D341Med (cell line): ENCODE data around the gene COMMD9.

Experiments
- DNase-seq: peaks from one replicate; pipeline ENCODE4 v3.0.0; 2012; ENCODE audit warnings: low spot score

The COMMD9 gene

DNA sequence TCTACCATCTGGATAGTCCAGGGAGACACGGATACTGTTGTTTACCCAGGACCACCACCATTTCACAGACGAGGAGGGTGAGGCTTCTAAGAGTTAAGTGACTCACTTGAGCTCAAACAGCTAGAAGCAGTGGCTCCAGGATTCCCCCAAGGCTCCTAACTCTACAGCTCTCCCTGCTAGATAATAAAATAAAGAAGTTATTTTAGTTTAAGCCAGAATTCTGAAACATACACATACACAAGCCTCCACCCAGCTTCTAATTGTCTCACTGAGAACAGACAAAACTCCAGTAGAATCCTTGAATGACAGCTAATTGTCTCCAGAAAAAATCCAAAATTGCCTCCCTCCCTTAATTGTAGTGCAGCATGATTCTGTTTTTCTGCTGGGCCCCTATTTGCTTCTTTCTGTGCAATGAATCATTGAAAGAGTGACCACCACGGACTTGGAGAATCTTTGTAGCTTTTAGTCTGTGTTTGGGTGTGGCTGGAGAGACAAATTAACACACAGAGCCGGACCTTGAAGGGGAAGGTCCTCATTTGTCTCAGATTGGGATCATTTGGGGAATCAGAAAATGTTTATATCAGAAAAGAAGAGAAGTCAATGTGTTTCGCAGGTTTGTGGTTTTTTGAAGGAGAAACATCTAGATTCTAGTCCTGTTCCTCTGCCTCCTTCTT lies 64.9 kb downstream of the COMMD9 start:
- DNase-seq: no peak

DNA sequence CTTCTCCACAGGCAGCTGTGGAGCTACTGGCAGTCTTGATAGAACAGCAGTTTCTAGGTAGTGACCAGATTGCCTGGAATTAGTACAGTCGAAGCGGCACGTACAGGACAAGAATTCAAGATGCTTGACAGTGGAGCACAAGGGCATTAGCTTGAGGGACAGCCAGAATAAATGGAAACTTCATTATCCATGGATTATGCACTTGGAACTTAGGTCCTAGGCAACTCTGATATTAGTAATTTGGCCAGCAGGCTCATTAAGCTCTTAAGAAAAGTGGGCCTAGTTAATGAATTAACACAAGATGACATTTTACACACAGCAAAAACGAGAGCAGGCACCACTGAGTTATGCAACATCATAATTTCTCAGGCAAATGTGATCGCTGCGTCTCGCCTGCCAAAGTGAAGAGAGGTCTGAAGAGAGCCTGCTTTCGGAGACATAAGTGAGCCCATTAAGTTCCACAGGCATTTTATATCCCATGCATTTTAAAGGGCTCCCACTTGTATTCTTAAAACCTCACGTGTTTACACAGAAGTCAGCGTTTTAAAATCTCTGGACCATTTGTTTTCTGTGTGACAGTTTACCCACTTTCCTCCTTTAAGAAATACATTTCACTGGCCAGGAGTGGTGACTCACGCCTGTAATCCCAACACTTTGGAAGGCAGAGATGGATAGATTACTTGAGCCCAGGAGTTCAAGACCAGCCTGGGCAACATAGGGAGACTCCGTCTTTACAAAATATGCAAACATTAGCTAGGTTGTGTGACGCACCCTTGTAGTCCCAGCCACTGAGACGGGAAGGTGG lies 66.2 kb downstream of the COMMD9 start:
- DNase-seq: no peak
